ENCODE data around the gene DPP6.

Gene DPP6

DNA sequence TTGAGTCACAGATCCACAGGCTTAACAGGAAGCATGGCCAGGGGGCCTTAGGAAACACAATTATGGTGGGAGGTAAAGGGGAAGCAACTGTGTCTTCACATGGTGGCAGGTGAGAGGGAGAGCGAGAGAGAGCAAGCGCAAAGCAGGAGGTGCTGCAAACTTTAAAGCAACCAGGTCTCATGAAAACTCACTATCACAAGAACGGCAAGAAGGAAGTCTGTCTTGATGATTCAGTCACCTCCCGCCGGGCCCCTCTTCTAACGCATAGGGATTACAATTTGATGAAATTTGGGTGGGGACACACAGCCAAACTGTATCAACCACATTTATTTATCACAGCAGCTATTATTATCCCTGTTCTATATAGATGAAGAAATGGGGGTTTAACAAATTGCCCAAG lies 201.6 kb downstream of the DPP6 start:
- no peak for DNase-seq

DNA sequence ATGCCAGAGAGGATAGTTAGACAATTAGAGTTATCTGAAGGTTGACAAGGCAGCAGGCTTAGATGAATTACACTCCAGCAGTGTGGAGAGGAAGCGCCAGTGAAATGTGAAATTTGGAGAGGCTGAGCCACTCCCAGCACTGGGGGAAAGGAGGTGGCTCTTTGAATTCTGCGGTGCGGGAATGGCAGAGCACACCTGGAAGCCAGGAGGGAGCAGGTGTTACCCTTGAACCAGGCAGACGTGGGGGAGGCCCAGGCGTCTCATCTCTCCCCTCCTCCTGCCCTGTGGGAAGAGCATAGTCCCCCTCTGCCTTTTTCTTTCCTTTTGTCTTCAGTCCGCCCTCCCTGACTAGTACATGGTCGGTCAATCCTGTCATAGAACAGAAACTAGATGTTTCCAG lies 203.1 kb downstream of the DPP6 start:
- DNase-seq, result no peak

DNA sequence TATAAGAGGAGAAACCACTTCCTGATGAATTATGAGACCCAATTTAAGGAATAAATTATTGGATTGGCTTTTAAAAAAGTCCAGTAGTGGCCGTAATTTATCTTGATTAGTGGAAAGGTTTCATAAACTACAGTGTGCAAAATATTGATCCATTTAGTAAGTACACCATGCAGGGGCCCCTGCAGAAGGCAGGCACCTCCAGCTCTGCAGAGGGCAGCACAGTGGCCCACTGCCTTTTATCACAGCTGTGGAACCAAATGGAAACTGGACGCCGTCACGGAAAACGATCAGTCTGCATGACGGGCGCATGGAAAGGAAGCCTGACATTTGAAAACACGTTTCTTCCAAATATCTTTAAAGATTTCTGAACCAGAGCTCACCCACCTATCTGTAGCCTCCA lies 204.0 kb downstream of the DPP6 start:
- no peak for DNase-seq

DNA sequence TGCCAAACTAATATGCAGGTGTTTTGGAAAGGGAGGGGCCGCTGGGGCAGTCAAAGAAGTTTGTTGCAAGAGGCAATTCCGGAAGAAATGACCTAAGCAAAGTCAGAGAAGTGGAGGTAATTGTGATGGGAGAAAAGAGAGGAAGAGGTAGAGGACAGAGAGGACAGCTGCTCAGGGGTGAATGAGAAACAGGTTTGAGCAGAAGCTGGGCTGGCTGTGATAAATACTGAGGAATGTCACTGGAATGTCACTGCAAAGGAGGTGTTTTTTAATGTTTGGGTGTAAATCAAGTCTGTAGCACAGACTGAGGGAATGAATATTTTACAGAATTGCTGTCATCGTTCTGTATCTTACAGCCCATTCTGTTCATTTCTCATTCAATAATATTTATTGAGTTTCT lies 207.2 kb downstream of the DPP6 start:
- no peak for DNase-seq

DNA sequence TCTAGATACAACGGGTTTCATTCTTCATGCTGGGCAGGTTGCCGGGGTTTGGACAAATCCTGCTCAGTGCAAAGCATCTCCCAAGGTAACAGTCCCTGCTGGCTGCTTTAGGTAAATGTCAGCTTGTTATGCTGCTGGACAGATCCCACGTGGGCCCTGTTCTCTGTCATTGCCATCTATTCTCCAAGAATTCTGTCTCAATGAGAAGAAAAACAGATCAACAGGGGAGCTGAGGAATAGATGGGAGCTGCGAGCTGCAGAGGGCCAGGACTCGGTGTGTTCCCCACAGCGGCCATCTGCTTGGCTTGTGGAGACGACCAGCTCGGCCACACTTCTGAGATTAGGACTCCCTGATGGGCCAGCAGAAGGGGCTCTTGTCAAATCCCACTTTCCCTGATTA lies 235.2 kb downstream of the DPP6 start:
- DNase-seq, result no peak

DNA sequence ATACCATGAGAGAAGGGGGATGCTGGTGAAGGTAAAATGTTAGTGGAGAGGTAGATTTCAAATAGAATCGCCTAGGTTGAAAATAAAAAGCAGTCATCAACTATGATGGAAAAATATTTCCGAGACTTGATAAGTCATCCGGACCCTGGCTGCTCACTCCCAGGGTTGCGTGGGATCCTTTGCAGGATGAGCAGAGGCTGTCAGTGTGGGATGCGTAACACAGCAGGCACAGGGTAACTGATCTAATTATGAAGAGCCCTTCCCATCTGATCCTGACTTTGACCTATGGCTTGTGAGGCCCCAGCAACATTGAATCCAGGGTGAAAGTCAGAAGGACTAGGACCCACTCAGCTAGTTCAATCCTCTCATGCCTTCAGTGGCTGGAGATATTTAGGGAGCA lies 236.9 kb downstream of the DPP6 start:
- no peak for DNase-seq

DNA sequence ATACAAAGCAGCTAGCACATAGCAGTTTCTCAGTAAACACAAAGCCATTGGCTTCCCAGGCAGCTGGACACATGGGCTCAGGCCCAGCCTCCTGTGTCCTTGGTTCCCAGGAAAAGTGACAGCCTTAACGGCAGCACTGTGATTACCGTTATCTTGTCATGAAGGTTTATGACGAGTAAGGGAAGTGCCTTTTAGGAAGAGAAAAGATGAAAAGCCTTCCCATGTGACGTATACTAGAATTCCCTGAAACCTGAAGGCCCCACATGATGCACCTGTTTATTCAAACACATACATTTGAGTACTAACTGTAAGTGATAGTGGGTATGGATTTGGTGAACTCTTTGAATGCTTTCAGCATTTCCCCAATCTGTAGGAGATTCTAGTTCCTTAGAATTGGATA lies 244.2 kb downstream of the DPP6 start:
- no peak for DNase-seq

DNA sequence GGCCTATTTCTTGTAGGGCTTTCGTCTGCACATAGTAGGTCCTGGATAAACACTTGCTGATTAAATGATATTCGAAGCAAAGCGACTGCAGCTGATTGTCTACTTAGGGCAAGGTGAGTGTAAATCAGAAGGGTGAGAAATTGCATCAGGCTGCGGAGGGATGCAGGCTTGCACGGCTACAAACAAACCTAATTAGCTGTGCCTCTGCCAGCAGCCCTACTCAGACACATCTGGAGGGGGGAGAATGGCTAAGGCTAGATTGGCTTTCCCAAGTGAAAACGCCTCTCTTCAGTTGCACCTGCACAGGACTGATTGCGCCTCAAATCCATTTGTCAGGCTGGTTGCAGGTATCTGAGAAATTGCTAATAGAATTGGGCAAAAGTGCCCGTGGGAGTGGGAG lies 247.5 kb downstream of the DPP6 start:
- DNase-seq, result no peak

DNA sequence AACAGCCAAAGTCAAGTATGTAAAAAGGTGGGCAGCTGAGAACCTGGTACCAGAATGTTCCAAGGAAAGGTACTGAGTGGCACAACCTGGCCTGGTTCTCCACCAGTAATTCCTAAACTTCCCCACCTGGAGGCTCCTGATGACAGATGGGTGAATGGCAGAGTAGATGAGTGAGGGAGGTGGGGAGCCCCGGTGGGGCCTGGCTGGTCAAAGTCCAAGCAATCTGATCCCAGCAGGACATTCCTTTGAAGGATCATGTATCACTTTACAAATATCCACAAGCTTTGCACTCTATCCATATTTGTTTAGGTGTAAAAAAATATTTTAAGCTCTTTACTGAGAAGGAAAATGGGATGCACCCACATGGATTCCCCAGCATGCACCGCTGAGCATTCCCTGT lies 250.2 kb downstream of the DPP6 start:
- no peak for DNase-seq

DNA sequence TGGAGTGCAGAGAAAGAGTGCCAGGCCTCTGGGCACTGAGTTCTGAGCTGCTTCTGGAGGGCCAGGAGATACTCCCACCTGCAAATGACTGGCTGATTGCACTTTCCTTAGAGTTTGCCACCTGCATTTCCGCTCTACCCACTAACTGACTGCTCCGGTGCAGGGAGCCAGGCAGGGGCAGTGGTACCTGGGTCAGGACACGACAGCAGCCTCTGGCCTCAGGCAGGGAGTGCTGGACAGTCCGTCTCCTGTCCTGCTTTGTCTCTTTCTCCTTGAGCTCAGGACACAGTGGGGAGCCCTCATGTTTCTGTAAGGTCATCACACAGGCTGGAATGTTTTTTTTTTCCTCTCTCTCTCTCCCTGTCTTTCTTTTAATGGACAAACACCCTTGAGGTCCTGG lies 252.0 kb downstream of the DPP6 start:
- no peak for DNase-seq

DNA sequence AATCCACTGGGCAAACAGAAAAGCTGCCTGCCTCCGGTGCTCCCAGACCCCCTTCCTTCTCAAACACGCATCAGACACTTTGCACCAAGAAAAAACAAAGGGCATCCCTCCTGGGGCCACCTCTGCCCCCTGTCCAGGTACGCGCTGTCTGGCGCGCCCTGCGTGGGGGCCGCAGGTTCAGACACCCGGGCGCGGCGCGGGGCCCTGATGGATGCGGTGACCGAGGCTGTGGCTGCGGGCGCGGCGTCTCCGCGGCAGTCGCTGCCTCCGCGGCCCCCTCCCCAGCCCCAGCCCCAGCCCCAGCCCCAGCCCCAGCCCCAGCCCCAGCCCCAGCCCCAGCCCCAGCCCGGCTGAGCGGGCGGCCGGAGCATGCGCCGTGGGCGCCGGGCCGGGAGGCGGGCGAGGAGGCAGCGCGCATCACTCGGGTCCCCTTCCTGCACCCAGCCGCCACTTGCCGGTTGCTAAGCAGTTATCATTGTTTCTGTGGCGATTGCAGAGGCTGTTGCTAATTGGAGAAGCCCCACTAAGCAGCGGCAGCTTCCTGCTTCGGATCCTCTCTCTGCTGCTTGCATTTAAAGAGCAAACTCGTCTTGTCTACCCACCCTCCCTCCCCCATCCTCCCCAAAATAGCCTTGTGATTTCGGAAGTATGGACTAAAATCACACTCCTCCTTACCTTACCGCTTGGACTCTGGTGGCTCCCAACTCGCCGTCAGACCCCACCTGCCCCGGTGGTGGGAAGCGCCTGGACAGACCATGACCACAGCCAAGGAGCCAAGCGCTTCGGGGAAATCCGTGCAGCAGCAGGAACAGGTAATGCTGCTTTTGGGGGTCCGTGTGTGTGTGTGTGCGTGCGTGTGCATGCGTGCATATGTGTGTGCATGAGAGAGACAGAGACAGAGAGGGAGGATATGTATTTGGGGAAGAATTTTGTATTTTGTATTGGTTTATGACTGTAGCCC lies 252.8 kb downstream of the DPP6 start:
- DNase-seq, result peak; percentile 65

DNA sequence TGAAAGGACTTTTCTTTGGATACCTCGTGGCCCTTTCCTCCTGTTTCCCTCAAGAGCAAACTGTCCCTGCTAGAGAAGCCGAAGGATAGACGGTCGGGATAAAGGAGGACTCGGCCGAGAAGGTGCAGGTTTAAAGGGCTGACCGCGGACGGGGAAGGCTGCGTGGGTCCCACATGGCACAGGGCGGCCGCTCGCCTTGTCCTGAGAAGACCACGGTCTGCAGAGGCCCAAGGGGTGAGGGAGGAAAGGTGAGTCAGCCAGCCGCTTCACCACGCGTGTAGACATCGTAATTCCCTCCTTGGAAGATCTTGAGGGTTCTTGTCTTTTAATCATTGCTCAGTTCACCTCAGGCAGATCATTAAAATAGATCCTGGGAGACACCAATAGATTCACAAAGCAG lies 253.8 kb downstream of the DPP6 start:
- DNase-seq, result no peak

DNA sequence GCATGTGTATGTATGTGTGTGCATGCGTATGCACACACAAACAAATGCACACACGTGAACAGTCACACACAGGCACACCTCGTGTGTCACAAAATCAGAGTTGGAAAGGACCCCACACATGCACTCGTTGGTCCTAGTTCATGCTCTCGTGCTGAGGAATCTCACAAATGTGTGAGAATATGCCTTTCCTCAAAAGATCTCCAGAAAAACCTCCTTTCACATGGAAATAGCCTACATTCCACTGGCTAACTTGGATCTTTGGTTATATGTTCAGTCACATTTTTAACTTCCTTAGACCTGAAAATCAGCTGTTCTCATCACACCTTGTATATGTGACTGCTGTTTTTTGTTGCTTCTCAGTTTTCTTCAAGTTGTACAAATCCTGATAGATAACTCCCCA lies 256.7 kb downstream of the DPP6 start:
- no peak for DNase-seq

DNA sequence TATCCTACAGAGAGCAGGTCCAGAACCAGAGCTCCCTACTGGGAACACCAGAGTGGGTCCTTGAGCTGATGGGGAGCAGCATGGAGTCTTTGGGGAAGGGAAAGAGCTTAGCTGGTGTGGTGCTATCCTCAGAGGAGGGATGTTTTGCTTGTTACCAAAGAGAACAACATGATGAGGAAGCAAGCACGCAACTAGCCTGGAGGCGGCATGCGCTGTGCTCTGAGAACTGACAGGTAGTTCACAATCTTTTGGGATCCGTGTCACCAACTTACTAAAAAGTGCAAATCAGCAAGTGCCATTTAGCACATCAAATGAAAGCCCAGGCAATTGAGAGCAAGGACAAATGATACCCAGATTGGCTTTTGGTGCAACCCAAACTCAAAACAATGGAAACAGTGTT lies 257.9 kb downstream of the DPP6 start:
- DNase-seq, result no peak

DNA sequence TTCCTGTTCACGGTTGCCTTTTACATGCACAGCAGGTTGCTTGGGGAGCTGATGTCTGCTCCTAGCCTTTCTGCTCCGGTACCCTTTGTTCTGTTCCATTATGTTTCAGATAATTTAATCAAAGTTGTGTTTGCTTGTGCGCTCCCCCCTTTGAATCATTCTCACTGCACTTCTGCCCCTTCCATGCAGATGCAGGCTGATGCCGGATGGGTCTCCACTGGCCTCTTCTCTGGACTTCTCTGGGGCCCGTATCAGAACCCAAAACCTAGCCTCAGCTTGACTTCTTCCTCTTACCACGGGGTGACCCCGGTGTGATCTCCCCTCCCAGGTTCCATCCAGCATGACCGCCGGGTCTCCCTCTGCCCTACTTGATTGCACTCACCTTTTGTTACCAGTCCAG lies 272.0 kb downstream of the DPP6 start:
- no peak for DNase-seq

DNA sequence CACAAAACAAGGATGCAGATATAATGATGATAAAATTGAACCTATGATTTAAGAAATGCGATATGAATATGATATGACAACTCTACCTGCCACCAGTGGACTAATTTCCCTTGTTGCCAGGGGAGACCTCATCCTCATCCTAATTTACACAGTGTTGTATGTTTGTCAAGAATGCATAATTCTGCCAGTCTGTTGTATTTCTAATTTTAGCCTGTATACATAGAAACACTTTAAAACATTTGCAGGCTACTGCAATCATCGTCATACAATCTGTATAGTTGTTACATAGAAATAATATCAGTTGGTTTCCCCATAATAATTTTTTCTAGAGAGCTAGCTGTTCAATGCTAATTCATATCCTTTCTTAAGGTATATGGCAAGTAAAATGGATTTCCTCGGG lies 274.2 kb downstream of the DPP6 start:
- DNase-seq, result no peak

DNA sequence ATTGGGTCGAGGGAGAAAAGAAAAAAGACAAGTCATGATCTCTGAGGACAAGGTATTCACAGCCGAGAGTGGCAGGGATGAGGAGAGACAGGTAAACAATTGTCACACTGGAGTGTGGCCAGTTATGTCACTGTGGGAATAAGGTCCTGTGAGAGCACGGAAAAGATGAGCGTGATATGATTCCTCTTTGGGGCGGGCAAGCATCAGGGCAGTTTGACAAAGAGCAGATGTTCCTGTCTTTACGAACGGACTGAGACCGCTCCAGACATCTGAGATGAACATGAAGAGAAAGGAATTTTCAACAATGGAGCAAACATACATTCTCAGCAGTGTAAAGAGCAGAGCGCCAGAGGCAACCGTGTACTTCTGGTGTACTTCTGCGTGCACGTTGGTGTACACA lies 278.1 kb downstream of the DPP6 start:
- DNase-seq, result no peak

DNA sequence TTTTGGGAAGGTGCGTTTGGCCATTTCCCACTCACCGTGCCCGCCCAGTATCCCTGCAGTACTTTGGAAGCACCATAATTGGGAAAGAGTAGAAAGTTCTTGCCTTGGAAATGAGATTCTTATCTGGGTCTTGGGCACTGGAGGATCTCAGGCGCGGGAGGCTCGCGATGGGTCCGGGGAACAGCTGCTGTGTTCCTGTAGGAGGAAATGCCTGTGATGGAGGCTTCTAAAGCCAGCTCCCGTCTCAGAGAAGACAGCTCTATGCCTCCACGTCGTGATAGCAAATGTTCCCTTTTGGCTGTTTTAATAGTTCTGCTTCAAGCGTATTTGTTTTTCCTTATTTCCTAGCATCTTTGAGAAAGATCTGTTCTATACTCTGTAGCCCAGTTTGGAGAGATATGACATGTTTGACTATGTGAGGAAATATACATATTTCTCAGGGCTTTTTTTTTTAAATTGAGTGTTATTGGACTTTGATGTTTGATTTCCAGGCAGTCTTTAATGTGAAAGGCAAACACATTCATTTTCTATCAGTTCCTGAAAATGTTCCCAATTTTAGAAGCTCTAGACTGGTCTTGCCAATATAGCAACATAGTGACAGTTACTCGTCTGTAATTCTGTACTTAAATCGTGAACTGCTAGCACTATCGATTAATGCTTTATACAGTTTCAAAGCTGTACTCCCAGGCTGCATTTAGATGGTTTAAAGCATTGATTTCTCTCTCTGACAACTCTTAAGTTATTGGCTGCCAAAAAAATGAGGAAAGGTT lies 280.8 kb downstream of the DPP6 start:
- no peak for DNase-seq

DNA sequence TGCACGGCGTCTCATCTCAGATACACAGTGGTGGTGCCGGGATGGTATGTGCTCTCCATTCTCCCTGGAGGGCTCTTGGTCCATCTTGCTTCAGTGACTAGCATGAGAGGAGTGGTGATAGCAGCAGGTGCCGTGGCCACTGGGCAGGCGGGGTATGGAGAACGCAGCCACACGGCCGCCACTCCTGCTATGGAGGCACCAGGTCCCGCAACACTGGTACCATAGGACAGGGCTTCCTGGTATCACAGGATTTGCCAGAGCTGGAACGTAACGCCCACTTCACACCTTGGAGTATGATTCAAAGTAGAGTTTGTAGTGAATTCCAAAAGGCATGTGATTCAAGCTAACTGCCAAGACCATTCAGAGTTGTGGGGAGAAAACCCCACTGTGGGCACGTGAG lies 284.1 kb downstream of the DPP6 start:
- DNase-seq, result no peak

DNA sequence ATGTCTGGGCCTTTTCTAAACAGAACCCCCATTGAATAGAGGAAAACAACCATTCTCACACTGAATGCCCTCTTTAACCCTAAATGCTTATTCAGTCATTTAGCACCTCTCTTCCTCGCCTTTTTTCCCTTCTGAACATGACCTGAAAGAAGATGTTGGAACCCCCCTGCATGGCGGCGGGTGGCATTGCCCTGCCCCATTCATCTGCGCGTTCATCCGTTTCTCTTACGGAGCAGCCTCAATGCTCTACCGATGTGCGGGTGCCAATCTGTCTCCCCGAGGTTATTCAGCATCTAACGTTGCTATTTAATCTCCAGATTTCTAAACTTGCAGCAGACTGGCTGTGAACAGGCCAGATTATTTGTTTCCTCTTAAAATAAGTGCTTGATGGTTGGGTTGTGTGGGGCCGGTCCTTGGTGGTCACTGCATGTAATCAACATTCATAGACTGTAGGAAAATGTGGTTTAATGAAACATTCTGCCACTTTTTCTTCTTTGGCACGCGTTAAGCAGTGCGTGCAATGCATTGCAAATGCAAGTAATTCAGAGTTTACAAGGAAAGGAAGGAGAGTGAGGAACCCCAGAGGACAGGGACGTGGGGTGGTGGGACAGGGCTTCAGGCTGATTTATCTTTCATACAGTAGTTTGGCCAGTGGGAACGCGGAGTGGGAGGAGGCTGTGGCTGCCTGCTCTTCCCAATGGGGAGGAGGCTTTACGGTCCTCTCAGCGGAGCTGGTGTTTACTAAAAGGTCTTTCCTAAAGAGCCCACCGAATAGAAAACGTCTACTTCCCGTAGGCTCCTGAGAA lies 286.7 kb downstream of the DPP6 start:
- DNase-seq, result no peak

DNA sequence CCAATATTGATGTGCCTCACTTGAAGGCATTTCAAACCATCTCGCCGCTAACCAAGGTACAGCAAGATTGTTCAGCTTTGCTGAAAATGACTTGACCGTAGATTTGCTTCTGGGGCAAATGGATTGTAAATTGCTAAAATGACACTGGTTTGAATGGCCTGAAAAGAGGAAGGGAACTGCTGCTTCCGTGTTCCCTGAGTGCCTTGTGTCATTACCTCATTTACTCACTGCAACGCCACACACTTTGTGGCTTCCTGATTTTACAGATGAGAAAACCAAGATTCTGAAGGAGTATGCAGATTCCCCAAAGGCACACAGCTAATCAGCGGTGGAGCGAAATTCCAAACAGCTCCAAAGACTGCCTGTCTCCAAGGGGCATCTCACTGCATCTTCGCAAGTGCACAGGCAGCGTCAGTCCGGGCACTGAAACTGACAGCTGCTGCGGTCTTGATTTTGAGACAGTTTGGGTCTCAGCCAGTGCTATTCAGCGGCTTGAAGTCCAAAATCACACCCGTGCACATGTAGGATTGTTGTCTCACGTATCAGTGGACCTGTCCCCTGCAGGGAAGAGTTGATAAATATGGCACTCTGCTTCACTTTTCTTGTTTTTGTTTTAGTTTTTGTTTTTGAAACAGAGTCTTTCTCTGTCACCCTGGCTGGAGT lies 290.9 kb downstream of the DPP6 start:
- no peak for DNase-seq

DNA sequence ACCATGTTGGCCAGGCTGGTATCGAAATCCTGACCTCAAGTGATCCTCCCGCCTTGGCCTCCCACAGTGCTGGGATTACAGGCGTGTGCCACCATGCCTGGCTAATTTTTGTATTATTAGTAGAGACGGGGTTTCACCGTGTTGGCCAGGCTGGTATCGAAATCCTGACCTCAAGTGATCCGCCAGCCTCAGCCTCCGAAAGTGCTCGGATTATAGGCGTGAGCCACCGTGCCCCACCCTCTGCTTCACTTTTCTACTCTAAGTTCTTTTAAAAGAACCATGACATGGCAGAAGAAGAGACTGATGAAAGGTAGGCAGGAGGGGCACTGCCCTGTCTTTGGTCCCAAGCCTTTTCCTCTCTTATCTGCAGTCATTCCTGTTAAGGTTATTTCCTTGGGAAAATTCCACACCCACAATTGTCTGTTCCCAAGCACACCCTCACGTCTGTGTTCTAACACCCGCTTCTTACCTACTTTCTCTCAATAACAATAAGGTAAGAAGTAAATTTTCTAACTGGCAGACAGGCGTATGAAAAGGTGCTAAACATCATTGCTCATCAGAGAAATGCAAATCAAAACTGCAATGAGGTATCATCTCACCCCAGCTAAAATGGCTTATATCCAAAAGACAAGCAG lies 291.7 kb downstream of the DPP6 start:
- no peak for DNase-seq

Data from NCI-H1092 (cell line).